GM19324 (cell line): ENCODE measurements around the gene PRKAR1B.

Experiments
- ATAC-seq: cut with Tn5 transposase; IDR thresholded peaks from one replicate; pipeline ENCODE4 v1.9.1; 2021; ENCODE audit warnings: mild to moderate bottlenecking, moderate library complexity; ENCODE audit not compliant: unreplicated experiment, low FRiP score

The PRKAR1B gene

DNA sequence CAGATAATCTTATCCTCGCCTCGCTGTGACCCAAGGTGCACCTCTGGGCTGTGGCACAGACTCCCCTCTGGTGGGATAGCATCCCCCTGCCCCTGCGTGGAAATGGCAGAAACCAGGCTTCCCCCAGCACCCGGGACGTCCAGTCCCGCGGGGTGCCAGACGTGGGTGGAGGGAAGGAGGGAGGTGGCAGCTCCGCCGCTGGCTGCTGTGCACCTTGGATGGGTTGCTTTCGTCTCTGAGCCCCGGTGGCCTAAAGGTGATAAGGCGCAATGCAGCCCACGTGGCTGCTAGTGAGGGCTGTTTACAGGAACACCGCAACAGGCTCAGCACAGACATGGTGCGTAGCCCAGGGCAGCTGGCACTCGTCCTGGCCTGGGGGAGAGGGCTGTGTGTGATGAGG, 193.8 kb downstream of the PRKAR1B start:
- no peak for ATAC-seq

DNA sequence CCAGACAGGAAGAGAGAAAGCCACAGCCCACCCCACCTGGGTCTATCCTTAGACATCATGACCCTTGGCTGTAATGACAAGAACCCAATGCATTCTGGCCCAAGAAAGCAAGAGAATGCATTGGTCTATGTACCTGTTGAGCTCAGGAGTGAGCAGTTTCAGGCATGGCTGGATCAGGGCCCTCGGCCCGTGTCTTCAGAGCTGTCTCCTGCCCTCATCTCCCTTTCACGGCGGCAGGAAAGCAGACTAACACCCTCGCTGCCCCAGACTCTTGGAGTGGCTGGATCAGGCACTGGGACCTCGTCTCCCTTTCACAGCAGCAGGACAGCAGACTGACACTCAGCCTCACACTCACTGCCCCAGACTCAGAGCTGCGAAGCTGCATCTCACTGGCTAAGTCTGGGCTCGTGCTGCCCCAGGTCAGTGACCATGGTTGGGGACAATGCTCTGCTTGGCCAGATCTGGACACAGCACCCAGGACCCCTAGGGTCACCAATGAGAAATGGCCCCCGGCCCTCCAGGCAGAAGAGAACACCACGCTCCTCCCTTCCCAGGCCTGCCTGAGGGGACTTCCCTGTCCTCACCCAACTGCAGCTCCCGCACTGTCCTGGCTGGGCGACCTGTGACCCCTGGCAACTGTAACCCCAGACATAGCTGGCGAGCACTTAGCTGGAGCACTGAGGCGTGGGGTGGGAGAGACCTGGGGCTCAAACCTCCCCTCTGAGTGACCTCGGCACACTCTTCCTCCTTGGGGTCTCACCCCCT, 194.5 kb downstream of the PRKAR1B start:
- no peak for ATAC-seq

- no peak for ATAC-seq
Observed at GRCh38 chr7:531777-532176, 195.3 kb downstream of the PRKAR1B start.

GRCh38 chr7:528451-528850, 198.6 kb downstream of the PRKAR1B start:
- ATAC-seq, result no peak

- no peak for ATAC-seq
Observed at GRCh38 chr7:527723-528122, 199.4 kb downstream of the PRKAR1B start.

- ATAC-seq, result no peak
Observed at GRCh38 chr7:526460-527034, 200.5 kb downstream of the PRKAR1B start.

- ATAC-seq, result no peak
Observed at GRCh38 chr7:525740-526139, 201.3 kb downstream of the PRKAR1B start.

- ATAC-seq, result no peak
Observed at GRCh38 chr7:524800-525199, 202.3 kb downstream of the PRKAR1B start.

GRCh38 chr7:523347-524336, 203.4 kb downstream of the PRKAR1B start:
- no peak for ATAC-seq

DNA sequence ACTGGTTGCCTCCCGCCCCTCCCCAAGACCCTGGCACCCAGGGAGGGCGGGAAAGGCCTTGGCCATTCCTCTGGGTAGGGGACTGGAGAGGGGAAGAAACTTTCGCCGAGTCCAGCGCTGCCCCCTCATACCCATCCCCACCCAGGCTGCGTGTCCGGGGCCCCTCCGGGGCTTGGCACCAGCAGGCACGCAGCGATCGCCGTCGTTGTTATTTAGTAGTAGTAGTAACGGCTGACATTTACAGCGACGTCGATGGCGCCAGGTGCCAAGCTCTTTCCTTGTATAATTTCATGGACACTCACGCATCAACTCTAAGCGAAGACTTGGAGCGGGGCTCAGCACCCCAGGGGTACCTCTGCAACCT, 204.1 kb downstream of the PRKAR1B start:
- ATAC-seq, result no peak

GRCh38 chr7:522071-522950, 204.8 kb downstream of the PRKAR1B start:
- no peak for ATAC-seq

- ATAC-seq, result no peak
Observed at GRCh38 chr7:521221-522070, 205.6 kb downstream of the PRKAR1B start.

DNA sequence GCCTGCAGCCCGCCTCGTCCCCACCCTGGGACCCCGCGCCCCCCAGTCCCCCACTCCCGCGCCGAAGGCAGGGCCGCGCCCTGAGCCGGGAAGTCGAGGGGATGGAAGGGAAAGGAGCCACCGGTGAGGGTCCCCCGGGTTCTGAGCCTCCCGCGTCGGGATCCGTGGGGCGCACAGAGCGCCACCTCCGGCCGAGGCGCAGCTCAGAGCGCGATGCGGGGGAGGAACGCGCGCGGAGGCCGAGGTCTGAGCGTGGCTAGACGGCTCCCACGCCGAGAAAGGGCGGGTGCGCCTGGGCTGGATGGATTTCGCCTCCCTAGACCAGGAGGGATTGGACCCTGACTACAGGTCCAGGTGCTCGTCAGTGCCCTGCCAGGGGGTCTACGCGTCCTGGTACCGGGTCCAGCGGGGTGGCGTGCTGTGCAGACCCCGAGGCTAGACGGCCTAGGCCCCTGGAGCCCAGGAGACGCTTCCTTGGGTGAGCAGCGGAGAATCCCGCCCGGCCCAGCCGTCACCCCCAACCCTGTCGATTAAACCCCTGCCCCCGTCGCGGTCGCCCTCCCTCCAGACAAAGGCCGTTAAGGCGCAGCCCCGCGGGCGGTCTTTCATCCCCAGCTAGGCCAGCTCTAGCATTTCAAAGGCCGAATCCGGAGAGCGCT, 206.4 kb downstream of the PRKAR1B start:
- ATAC-seq, result no peak

GRCh38 chr7:519484-520390, 207.3 kb downstream of the PRKAR1B start, which contains the start of gene PDGFA:
Gene PDGFA, minus strand, starts transcription at chr7:519846. Its CDS starts 845 bp downstream, at chr7:519001.
- no peak for ATAC-seq

GRCh38 chr7:518630-519483, 208.2 kb downstream of the PRKAR1B start:
- ATAC-seq, result no peak

- ATAC-seq, result no peak
Observed at GRCh38 chr7:517774-518629, 209.1 kb downstream of the PRKAR1B start.
